HepG2 (cell line): ENCODE results near the gene PIGR. TPM values are rescaled to one million over a fixed set of nuclear protein-coding genes. Genes with fewer than 3 reads are reported as not detected.

ENCODE experiments used
- ATAC-seq: fragments of 200-7000 bp; cut with Tn5 transposase; 3 replicates; pipeline ENCODE4 v1.9.1; 2020; ENCODE audit warnings: mild to moderate bottlenecking, moderate library complexity
- BruUV-seq: library from RNA; stranded (reverse); fragments of 400-500 nt; replicated peaks from 2 replicates; lab custom pipeline; 2021; lab: Mats Ljungman, UMichigan
- CTCF ChIA-PET: fragments of 300-600 bp; formaldehyde crosslinking; extraction: SDS; loops from one replicate; lab custom pipeline; 2021; ENCODE audit warnings: low total read pairs, inconsistent platforms, low intra/inter-chr PET ratio; lab: Yijun Ruan, JAX
- POLR2A ChIA-PET: fragments of 350-600 bp; sonication (Branson Sonifier 250); formaldehyde crosslinking; loops from one replicate; lab custom pipeline; 2020; ENCODE audit warnings: antibody characterized with exemption, inconsistent platforms; lab: Yijun Ruan, JAX
- DNase-seq: peaks from one replicate; pipeline ENCODE4 v3.0.0-alpha.2; 2015; ENCODE audit warnings: low spot score
- FAIRE-seq: peaks from 3 replicates; lab custom pipeline; 2011; peaks lifted over from hg19 to GRCh38; lab: Jason Lieb, UNC
- H2AFZ ChIP-seq: one replicate; pipeline ENCODE4 v1.6.1; 2011; ENCODE audit warnings: low read length, inconsistent platforms
- H3K27ac ChIP-seq: fragments of 300-600 bp; 3 replicates; pipeline ENCODE4 v1.8.0; 2011; ENCODE audit warnings: mixed run types, mild to moderate bottlenecking, mixed read lengths, low read length, inconsistent platforms; ENCODE audit not compliant: insufficient read depth; ENCODE audit errors: extremely low read length
- H3K27me3 ChIP-seq, 2 experiments: fragments of 200-600 bp in 1 of 2; 2 replicates in 1 of 2; 3 replicates in 1 of 2; pipeline versions ENCODE4 v1.6.0 to v1.8.0; 2011; ENCODE audit warnings: low read length in 2 of 2, mild to moderate bottlenecking in 2 of 2, moderate library complexity in 2 of 2, inconsistent platforms in 1 of 2; ENCODE audit not compliant: insufficient read depth in 2 of 2, control insufficient read depth in 1 of 2
- H3K36me3 ChIP-seq, 2 experiments: fragments of 200-600 bp in 1 of 2; replicated peaks in 1 of 2; 2 replicates in 1 of 2; 3 replicates in 1 of 2; pipeline versions ENCODE4 v1.5.1 to v1.8.0; 2011; ENCODE audit warnings: low read length in 2 of 2, inconsistent platforms in 1 of 2; ENCODE audit not compliant: insufficient read depth in 2 of 2, control insufficient read depth in 1 of 2
- H3K4me1 ChIP-seq: 2 replicates; pipeline ENCODE4 v1.5.1; 2012; ENCODE audit warnings: low read length, inconsistent platforms; ENCODE audit not compliant: insufficient read depth
- H3K4me2 ChIP-seq: 2 replicates; pipeline ENCODE4 v1.6.0; 2011; ENCODE audit warnings: low read depth, low read length, inconsistent platforms
- H3K4me3 ChIP-seq, 3 experiments: fragments of 200-600 bp in 1 of 3; sonication (generic), shearing (Covaris generic) in 1 of 3; replicated peaks in 1 of 3; 2 replicates each; pipeline ENCODE4 v1.5.1; 2011 to 2016; ENCODE audit warnings: low read length in 3 of 3, inconsistent platforms in 2 of 3, low read depth in 2 of 3, mild to moderate bottlenecking in 2 of 3, control low read depth in 1 of 3, mixed read lengths in 1 of 3; ENCODE audit not compliant: insufficient read depth in 1 of 3
- H3K79me2 ChIP-seq: one replicate; pipeline ENCODE4 v1.6.1; 2011; ENCODE audit warnings: low read length, inconsistent platforms; ENCODE audit not compliant: insufficient read depth
- H3K9ac ChIP-seq: 2 replicates; pipeline ENCODE4 v1.6.0; 2011; ENCODE audit warnings: mild to moderate bottlenecking, low read depth, low read length, inconsistent platforms; ENCODE audit not compliant: insufficient read depth
- H3K9me3 ChIP-seq: 2 replicates; pipeline ENCODE4 v1.5.1; 2012; ENCODE audit warnings: mild to moderate bottlenecking, low read length
- H4K20me1 ChIP-seq: 2 replicates; pipeline ENCODE4 v1.6.0; 2011; ENCODE audit warnings: inconsistent platforms, mild to moderate bottlenecking, low read length, moderate library complexity; ENCODE audit not compliant: insufficient read depth
- CENPX ChIP-seq: sonication (generic); formaldehyde crosslinking; IDR thresholded peaks from 2 replicates; pipeline ENCODE4 v1.9.0; 2021; ENCODE audit warnings: mild to moderate bottlenecking, missing genetic modification reagents, moderate library complexity
- CREBL2 ChIP-seq: sonication (generic); formaldehyde crosslinking; IDR thresholded peaks from 2 replicates; pipeline ENCODE4 v1.8.1; 2023; ENCODE audit warnings: missing genetic modification reagents, mild to moderate bottlenecking, borderline replicate concordance
- FOSL1 ChIP-seq: sonication (generic); formaldehyde crosslinking; IDR thresholded peaks from 2 replicates; pipeline ENCODE4 v1.9.0; 2021; ENCODE audit warnings: missing genetic modification reagents, borderline replicate concordance
- HHEX ChIP-seq: IDR thresholded peaks from 2 replicates; pipeline ENCODE4 v1.6.1; 2016; ENCODE audit warnings: control low read depth
- ISL2 ChIP-seq: sonication (generic); formaldehyde crosslinking; IDR thresholded peaks from 2 replicates; pipeline ENCODE4 v1.5.0; 2020; ENCODE audit warnings: missing genetic modification reagents
- KDM3A ChIP-seq: IDR thresholded peaks from 2 replicates; pipeline ENCODE4 v1.6.1; 2018; ENCODE audit warnings: low read depth, missing compliant biosample characterization
- NCOA2 ChIP-seq: sonication (generic); formaldehyde crosslinking; IDR thresholded peaks from 2 replicates; pipeline ENCODE4 v1.8.0; 2022; ENCODE audit warnings: inconsistent platforms
- NCOA5 ChIP-seq: sonication (generic); formaldehyde crosslinking; IDR thresholded peaks from 2 replicates; pipeline ENCODE4 v1.4.0; 2020; ENCODE audit warnings: missing genetic modification reagents
- PHF5A ChIP-seq: IDR thresholded peaks from one replicate; pipeline ENCODE4 v1.6.1; 2018; ENCODE audit warnings: low read depth, missing genetic modification reagents; ENCODE audit not compliant: unreplicated experiment
- TEF ChIP-seq: sonication (generic); formaldehyde crosslinking; IDR thresholded peaks from 2 replicates; pipeline ENCODE4 v1.5.0; 2020; ENCODE audit warnings: missing genetic modification reagents
- ZKSCAN1 ChIP-seq: fragments of 150-350 bp; IDR thresholded peaks from 2 replicates; pipeline ENCODE4 v1.6.1; 2014; ENCODE audit warnings: low read length
- ZNF235 ChIP-seq: sonication (generic); formaldehyde crosslinking; IDR thresholded peaks from 2 replicates; pipeline ENCODE4 v1.8.1; 2023; ENCODE audit warnings: mild to moderate bottlenecking, missing genetic modification reagents, borderline replicate concordance
- ZNF343 ChIP-seq: sonication (generic); formaldehyde crosslinking; IDR thresholded peaks from 2 replicates; pipeline ENCODE4 v1.4.0; 2020; ENCODE audit warnings: mild to moderate bottlenecking, missing genetic modification reagents
- ZNF354B ChIP-seq: sonication (generic); formaldehyde crosslinking; IDR thresholded peaks from 2 replicates; pipeline ENCODE4 v1.8.0; 2022; ENCODE audit warnings: mild to moderate bottlenecking, missing genetic modification reagents
- ZNF766 ChIP-seq: sonication (generic); formaldehyde crosslinking; IDR thresholded peaks from 2 replicates; pipeline ENCODE4 v1.5.0; 2020; ENCODE audit warnings: missing genetic modification reagents, borderline replicate concordance
- ZNF879 ChIP-seq: sonication (generic); formaldehyde crosslinking; IDR thresholded peaks from 2 replicates; pipeline ENCODE4 v1.8.1; 2023; ENCODE audit warnings: missing genetic modification reagents
- WGBS: methylation state at CpG from one replicate; pipeline ENCODE4 v1.1.6; 2017; ENCODE audit warnings: low lambda C conversion rate; 5-methylcytosine and 5-hydroxymethylcytosine counted together
- in situ Hi-C: cut with HindIII; loops from 2 replicates; pipeline ENCODE4 v1.10.0; 2017; ENCODE audit warnings: low pct_unique_long_range_greater_than_20kb; ENCODE audit not compliant: extremely low pct_ligation_motif_present
- intact Hi-C: fragments of 100-400 bp; cut with micrococcal nuclease; formaldehyde crosslinking; loops from one replicate; pipeline ENCODE4 v1.10.0; 2022; ENCODE audit not compliant: unreplicated experiment
- polyA plus RNA-seq, 8 experiments: library from polyadenylated mRNA; depleted of rRNA in 3 of 8; stranded (reverse) in 7 of 8; unstranded in 1 of 8; fragments of >200 nt; fragmentation: Illumina TruSeq in 4 of 8; extraction: Trizol in 4 of 8; gene quantifications; 2 replicates each; pipeline versions ENCODE4 v1.2.1 to v1.2.3, GENCODE V29; 2011 to 2016; ENCODE audit warnings: low read depth in 4 of 8, missing spikeins in 1 of 8, mixed read lengths in 1 of 8; ENCODE audit not compliant: insufficient read depth in 1 of 8
- total RNA-seq, 5 experiments: library from RNA; depleted of rRNA; stranded (reverse); fragments of >200 nt; fragmentation: Illumina TruSeq; extraction: Trizol; gene quantifications; 2 replicates each; pipeline ENCODE4 v1.2.3, GENCODE V29; 2016; ENCODE audit warnings: low read depth in 1 of 5
- TF ChIP-seq, protein P1 (sequence below): IDR thresholded peaks from 2 replicates; pipeline ENCODE4 v1.6.1; 2016; ENCODE audit warnings: missing compliant biosample characterization, missing genetic modification reagents, borderline replicate concordance
- TF ChIP-seq, protein P2 (sequence below): sonication (generic); formaldehyde crosslinking; IDR thresholded peaks from 2 replicates; pipeline ENCODE4 v1.8.1; 2023; ENCODE audit warnings: mild to moderate bottlenecking, missing genetic modification reagents

The PIGR gene
- total and polyA plus RNA-seq, 2 of the 13 experiments (the other 11 are each of a cell fraction or from before 2014, with no cell fraction given), result not detected

- DNase-seq (no peak), ATAC-seq (no peak), FAIRE-seq (no peak)
- Histone ChIP-seq H2AFZ (no peak within 1 kb of the TSS), H3K36me3 (no peaks in the 10 kb centered on the region), H3K4me1 (no peaks in the 10 kb centered on the region), H3K27me3 (peaks cover 1 to 37% of the 10 kb centered on the region in 2 experiments; a peak in 3 of 5 replicates), H3K4me2 (no peak within 1 kb of the TSS), H3K4me3 (no peak within 1 kb of the TSS), H3K9me3 (no peaks in the 10 kb centered on the region), H4K20me1 (no peaks in the 10 kb centered on the region), H3K9ac (no peak within 1 kb of the TSS), H3K79me2 (no peaks in the 10 kb centered on the region), H3K27ac (no peak within 1 kb of the TSS)
- ChIA-PET CTCF (no interaction called here), POLR2A (no interaction called here)
- BruUV-seq, result no TSS peak
- in situ Hi-C loops, result no loop called here
- intact Hi-C loops, result no loop called here
- WGBS, result 12% methylated on average over 4 of the region's 4 CpGs
- TF ChIP-seq ISL2, result no peak
- TF ChIP-seq, protein P1, sequence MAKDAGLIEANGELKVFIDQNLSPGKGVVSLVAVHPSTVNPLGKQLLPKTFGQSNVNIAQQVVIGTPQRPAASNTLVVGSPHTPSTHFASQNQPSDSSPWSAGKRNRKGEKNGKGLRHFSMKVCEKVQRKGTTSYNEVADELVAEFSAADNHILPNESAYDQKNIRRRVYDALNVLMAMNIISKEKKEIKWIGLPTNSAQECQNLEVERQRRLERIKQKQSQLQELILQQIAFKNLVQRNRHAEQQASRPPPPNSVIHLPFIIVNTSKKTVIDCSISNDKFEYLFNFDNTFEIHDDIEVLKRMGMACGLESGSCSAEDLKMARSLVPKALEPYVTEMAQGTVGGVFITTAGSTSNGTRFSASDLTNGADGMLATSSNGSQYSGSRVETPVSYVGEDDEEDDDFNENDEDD (CRISPR knock-in tag), result no peak
- no peak for TF ChIP-seq ZNF879 (CRISPR knock-in tag)
- TF ChIP-seq ZNF235, result no peak
- TF ChIP-seq ZNF766, result no peak
- no peak for TF ChIP-seq CENPX (CRISPR knock-in tag)
- no peak for TF ChIP-seq PHF5A (CRISPR knock-in tag)
- TF ChIP-seq HHEX (CRISPR knock-in tag), result no peak
- no peak for TF ChIP-seq FOSL1 (CRISPR knock-in tag)
- TF ChIP-seq, protein P2, sequence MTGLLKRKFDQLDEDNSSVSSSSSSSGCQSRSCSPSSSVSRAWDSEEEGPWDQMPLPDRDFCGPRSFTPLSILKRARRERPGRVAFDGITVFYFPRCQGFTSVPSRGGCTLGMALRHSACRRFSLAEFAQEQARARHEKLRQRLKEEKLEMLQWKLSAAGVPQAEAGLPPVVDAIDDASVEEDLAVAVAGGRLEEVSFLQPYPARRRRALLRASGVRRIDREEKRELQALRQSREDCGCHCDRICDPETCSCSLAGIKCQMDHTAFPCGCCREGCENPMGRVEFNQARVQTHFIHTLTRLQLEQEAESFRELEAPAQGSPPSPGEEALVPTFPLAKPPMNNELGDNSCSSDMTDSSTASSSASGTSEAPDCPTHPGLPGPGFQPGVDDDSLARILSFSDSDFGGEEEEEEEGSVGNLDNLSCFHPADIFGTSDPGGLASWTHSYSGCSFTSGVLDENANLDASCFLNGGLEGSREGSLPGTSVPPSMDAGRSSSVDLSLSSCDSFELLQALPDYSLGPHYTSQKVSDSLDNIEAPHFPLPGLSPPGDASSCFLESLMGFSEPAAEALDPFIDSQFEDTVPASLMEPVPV (CRISPR knock-in tag), result no peak
- no peak for TF ChIP-seq ZKSCAN1
- TF ChIP-seq KDM3A (CRISPR knock-in tag), result no peak
- no peak for TF ChIP-seq NCOA5 (CRISPR knock-in tag)
- TF ChIP-seq ZNF354B (CRISPR knock-in tag), result no peak
- TF ChIP-seq ZNF343 (CRISPR knock-in tag), result no peak
- TF ChIP-seq CREBL2, result no peak
- TF ChIP-seq NCOA2, result no peak
- TF ChIP-seq TEF (CRISPR knock-in tag), result no peak
Observed at GRCh38 chr1:206897175-206897574, 49.1 kb downstream of the PIGR start, which contains the start of gene IL24. TSS of gene IL24 (plus strand) at chr1:206897443. CDS start at chr1:206897833, 390 bp downstream.
